Psoas muscle (tissue), 8 donors: Measurements from ENCODE around the gene P2RX1. TPM values are rescaled to one million over a fixed set of nuclear protein-coding genes. Genes with fewer than 3 reads are reported as not detected.

Experiments
- ATAC-seq, 4 donors: fragments of 200-7000 bp; cut with Tn5 transposase; one replicate each; pipeline ENCODE4 v1.9.1; 2020; ENCODE audit warnings: moderate library complexity in 3 of 4, mild to moderate bottlenecking in 2 of 4
- DNase-seq, 2 donors: peaks; one replicate each; pipeline ENCODE4 v3.0.0-alpha.2; 2020
- H3K27ac ChIP-seq: fragments of 200-600 bp; one replicate; pipeline ENCODE4 v1.8.0; 2022
- H3K27me3 ChIP-seq, 3 donors: fragments of 200-600 bp in 1 of 3; one replicate each; pipeline versions ENCODE4 v1.6.1 to v1.8.0; 2013 to 2022; ENCODE audit warnings: low read length in 2 of 3, mild to moderate bottlenecking in 2 of 3, moderate library complexity in 1 of 3; ENCODE audit not compliant: insufficient read depth in 3 of 3
- H3K36me3 ChIP-seq, 2 donors: fragments of 200-600 bp in 1 of 2; one replicate each; pipeline versions ENCODE4 v1.6.1 to v1.8.0; 2013 to 2022; ENCODE audit warnings: low read depth in 1 of 2, mild to moderate bottlenecking in 1 of 2, moderate library complexity in 1 of 2; ENCODE audit not compliant: insufficient read depth in 1 of 2
- H3K4me1 ChIP-seq: fragments of 200-600 bp; one replicate; pipeline ENCODE4 v1.8.0; 2022
- H3K4me3 ChIP-seq: fragments of 200-600 bp; one replicate; pipeline ENCODE4 v1.8.0; 2022; ENCODE audit warnings: mild to moderate bottlenecking
- H3K9me3 ChIP-seq: fragments of 200-600 bp; one replicate; pipeline ENCODE4 v1.8.0; 2022
- CTCF ChIP-seq: fragments of 200-600 bp; IDR thresholded peaks from one replicate; pipeline ENCODE4 v1.8.0; 2022; ENCODE audit warnings: antibody characterized with exemption
- WGBS, 3 donors: extraction: QIAGEN DNeasy Blood & Tissue Kit; methylation state at CpG; one replicate each; pipeline versions ENCODE4 v1.1.6 to v1.1.7; 2013; 5-methylcytosine and 5-hydroxymethylcytosine counted together
- intact Hi-C, 2 donors: fragments of 100-400 bp; cut with DNase I; formaldehyde crosslinking; loops; one replicate each; pipeline versions ENCODE4 v1.11.0 to v1.14.2; 2022
- polyA plus RNA-seq, 3 donors: library from polyadenylated mRNA; stranded (reverse); fragments of 200-250 nt; gene quantifications; one replicate each; pipeline ENCODE4 v1.2.3, GENCODE V29; 2013
- total RNA-seq, 4 donors: library from RNA; stranded (reverse); fragmentation: NEBNext Ultra II Directional in 2 of 4; extraction: Animal tissue kit (Norgen Biotek cat#: 25700) in 2 of 4; gene quantifications; one replicate each; pipeline versions ENCODE4 v1.2.1 to v1.2.4, GENCODE V29; 2021 to 2023
- donor health status: healthy with polysubstance abuse.
- donor health status: DM: no; HTN: no; CAD: no; lungs with moderate emphysema.
- donor health status: Bipolar disorder and iron deficiency.
- donor health status: healthy.
- donor health status: DM: yes; HTN: yes; CAD: no.
- donor health status: DM: no; HTN: no; CAD: no.
- donor health status: DM: no; HTN: no; CAD: no.
- donor health status: DM: yes; HTN: yes; CAD: no.

Gene P2RX1
- total and polyA plus RNA-seq, 7 donors: 0.06 to 0.94 (median 0.18) TPM

GRCh38 chr17:3943240-3943891 is 27.1 kb upstream of the P2RX1 start:
- no peaks in the 10 kb centered on the region for H3K4me1 ChIP-seq
- no peaks in the 10 kb centered on the region for H3K9me3 ChIP-seq
- H3K27me3 ChIP-seq: no peaks in the 10 kb centered on the region
- H3K27ac ChIP-seq: no peak overlapping the region
- no peak for TF ChIP-seq CTCF
- no peak for ATAC-seq
- H3K4me3 ChIP-seq: peak overlapping the region; percentile 64
- no peaks in the 10 kb centered on the region for H3K36me3 ChIP-seq
- DNase-seq: no peak
- intact Hi-C loops: no loop called here
- 70 to 84% (median 71%) methylated on average over 23 of the region's 23 CpGs for WGBS, 3 donors

GRCh38 chr17:3940965-3941698 is 24.9 kb upstream of the P2RX1 start:
- TF ChIP-seq CTCF: no peak
- H3K27ac ChIP-seq: no peak overlapping the region
- DNase-seq (no peak), ATAC-seq (no peak)
- intact Hi-C loops: no loop called here
- H3K4me3 ChIP-seq: no peak overlapping the region
- 93 to 95% (median 93%) methylated on average over 47 to 48 of the region's 48 CpGs for WGBS, 3 donors
- no peaks in the 10 kb centered on the region for H3K9me3 ChIP-seq
- no peaks in the 10 kb centered on the region for H3K4me1 ChIP-seq
- no peaks in the 10 kb centered on the region for H3K27me3 ChIP-seq
- H3K36me3 ChIP-seq: no peaks in the 10 kb centered on the region

GRCh38 chr17:3937359-3937758 is 21.1 kb upstream of the P2RX1 start:
- no peaks in the 10 kb centered on the region for H3K36me3 ChIP-seq
- intact Hi-C loops: loop anchor here in 1 of 2 donors (5.0 kb wide), 1 partner anchor 65 kb away; no protein-coding TSS in a partner anchor

GRCh38 chr17:3935825-3936355 is 19.6 kb upstream of the P2RX1 start:
- Histone ChIP-seq H3K27me3 (no peaks in the 10 kb centered on the region), H3K4me3 (no peak overlapping the region), H3K9me3 (no peaks in the 10 kb centered on the region), H3K4me1 (no peaks in the 10 kb centered on the region), H3K36me3 (no peaks in the 10 kb centered on the region), H3K27ac (no peak overlapping the region)
- TF ChIP-seq CTCF: no peak
- no peak for DNase-seq
- no peak for ATAC-seq
- 95 to 96% (median 96%) methylated on average over 9 of the region's 9 CpGs for WGBS, 3 donors
- intact Hi-C loops: loop anchor here (2.0 to 5.0 kb wide), 2 partner anchors 66 to 67 kb away; no protein-coding TSS in a partner anchor

More at GRCh38 chr17:3937359-3937758, 21.1 kb upstream of the P2RX1 start:
- ATAC-seq (no peak), DNase-seq (no peak)
- Histone ChIP-seq H3K9me3 (no peaks in the 10 kb centered on the region), H3K27me3 (no peaks in the 10 kb centered on the region), H3K27ac (no peak overlapping the region), H3K4me1 (no peaks in the 10 kb centered on the region), H3K4me3 (no peak overlapping the region)
- WGBS, 3 donors: 96 to 98% (median 97%) methylated on average over 17 of the region's 17 CpGs
- TF ChIP-seq CTCF: no peak
